ENCODE data around the gene REV3L.
"Not testable (repeated sequence)": the region's sequence is repeated elsewhere in the genome, so short reads cannot be mapped to it uniquely, and the experiment has no call there.

REV3L gene

DNA sequence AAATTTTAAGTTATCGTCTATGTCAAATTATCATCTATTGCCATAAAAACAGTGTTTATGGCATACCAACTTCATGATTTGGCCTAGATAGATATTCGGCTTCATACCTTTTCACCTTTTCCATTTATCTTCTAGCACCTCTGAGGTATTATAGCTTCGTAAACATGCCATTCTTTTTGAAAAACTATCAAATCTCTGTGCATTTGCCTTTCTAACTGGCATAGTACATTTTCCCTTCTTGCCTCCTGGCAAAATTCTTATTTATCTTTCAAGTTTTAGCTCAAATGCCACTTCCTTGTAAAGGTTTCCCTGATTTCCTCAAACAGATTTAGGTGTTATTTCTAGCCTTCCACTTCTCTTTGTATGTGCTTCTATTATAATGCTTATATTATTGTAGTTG is 7.0 kb upstream of the REV3L start:
- DNase-seq (ENCODE audit: low spot score): no peak

DNA sequence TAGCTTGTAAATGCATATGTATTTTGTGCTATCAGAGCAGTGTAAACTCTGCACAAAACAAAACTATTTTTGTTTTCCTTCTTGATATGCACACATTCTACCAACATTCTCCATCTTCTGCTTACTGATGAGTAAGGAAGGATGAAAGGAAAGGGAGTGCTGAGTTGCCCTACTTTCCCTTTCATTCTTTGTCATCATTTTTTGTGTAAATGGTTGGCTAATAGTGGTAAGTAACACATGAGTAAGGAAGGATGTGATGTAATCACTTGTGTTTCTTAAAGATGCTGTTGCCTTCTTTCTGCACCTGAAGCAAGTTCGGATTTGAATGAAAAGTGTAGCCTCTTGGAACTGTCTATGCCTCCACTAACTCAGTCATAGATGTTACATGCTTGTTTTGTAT is 4.6 kb upstream of the REV3L start:
- DNase-seq (ENCODE audit: low spot score): no peak

DNA sequence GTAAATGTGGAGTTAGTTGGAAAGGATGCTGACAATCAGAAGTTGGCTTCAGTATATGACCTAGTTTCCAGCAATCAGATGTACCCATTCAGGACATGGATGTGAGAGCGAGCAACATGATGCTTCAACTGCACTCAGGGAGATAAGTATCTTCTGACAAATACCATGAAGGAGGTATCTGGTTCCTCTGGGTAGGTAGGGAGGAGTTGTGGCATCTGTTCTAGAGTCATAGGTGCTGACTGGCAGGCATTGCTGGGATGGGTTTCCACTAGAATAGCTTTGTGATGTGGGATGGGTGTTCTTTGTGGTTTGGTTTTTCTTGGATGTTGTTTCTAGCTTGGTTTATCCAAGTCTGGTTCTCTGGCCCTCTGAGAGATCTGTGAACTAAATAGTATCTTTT is 3.9 kb upstream of the REV3L start:
- DNase-seq (ENCODE audit: low spot score): no peak

DNA sequence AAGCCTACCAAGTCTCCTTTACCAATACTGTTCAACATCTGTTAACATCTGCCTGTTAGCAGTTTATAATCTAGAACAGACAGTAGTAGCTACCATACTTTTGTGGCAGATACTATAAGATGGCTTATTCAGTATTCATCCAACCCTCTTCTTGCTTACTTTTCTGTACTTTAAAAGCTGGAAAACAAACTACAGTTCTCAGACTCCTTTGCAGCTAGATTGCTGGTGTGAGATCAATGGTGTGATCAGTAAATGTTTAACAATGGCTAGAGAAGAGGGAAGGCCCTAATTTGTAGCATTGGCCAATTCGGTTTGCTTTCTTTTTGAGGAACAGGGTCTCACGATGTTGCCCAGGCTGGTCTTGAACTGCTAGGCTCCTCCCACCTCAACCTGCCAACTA is 3.5 kb upstream of the REV3L start:
- DNase-seq (ENCODE audit: low spot score): no peak

DNA sequence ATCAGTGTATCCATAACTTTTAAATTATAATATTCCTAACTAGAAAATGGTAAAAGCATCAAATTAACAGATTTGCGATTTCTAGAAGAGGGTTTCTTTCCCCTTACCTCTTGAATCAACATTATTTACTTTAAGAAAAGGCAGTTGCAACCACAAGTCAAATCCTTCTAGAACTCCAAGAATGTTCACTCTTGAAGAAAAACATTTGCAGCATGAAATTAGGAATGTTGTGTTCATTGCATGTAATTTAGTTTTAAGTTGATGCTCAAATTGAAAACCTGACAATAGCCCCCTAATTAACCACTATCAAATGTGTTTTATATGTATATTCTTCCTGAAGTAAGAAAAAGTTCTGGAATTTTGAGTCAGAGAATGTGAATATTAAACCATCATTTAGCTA is 2.3 kb upstream of the REV3L start:
- no peak for DNase-seq (ENCODE audit: low spot score)

DNA sequence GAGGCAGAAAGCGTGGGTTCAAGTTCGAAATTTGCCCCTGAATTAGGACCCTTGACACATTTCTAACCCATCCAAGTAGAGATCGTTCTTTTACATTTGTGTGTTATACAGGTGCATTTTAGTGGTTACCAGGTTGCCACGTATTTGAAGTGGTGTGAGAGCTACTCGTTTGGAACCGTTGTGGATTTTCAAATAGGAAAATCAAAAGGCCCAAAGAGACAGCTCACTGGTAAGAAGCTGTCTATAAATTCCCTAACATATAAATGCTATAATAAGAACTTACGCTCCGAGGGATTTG is 1.6 kb upstream of the REV3L start:
- no peak for DNase-seq (ENCODE audit: low spot score)

DNA sequence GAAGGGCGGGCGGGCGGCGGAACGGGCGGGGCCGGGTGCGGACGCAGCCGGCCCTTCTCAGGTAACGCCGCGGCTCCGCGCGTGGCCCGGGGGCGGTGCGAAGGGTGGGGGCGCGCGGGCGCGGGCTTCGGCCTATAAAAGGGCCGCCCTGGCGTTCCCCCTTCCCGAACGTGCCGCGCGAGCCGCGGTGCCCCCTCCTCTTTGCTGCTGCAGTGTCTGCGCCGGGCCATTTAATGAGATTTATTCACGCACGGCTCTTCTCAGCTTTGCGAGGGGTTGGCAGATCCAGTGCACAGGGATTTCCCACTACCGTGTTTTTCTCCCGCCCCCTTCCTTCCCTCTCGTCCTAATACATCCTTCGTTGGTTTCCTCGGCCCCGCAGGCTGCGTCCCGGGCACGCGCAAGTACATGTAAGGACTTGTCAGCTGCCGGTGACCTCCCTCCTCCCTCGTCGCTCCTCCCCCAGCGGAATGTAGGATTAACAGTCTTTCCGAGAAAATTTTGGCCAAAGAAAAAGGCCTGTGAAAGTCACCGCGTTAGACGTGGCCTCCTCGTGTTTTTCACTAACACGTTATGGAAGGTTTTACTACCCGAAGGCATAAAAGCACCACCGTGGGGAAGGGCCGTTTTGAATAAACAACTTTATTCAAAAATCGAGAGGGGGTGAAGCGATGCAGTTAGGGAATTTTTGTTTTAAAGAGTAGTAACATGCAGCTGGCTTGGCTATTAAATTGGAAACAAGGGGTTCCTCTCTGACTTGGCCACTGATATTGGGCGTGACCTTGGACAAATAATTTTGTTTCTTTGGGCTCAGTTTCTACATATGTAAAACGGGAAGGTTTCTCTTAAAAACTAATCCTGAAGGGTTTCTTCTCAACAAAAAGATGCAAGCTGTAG is 966 bp upstream of the REV3L start:
- peak; percentile 69 for DNase-seq (ENCODE audit: low spot score)

DNA sequence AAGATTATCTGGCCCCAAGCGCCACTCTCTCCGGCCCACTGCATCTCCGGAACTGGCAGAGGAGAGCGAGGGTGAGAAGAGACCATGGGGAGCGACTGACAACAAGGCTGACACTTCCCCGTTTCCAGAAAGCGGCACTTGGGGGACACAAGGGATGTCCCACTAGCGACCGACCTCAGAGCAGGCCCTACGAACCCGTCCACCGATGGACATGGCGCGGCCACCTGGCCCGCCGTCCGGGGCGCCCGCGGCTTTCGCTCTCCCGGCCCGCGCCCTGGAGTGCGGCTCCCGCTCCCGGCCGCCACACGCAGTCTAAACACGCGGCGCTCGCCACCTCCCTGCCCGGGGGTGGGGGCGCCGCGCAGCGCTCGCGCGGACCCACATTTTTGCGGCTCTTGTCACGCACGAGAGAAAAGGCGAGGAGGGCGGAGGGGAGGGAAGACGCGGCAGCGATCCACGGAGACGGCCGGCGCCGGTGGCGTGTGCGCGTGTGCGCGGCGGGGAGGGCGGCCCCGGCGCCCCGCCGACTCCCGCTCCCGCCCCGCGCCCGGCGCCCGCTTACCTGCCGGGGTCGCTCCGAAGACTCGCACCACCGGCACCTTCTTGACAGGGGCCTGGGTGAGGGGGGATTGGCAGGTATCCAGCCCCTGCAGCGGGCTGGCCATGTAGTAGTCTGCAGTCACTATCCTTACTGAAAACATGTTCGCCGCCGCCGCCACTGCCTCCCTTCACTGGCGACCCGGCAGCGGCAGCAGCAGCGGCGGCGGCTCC is 645 bp downstream of the REV3L start:
- no peak for DNase-seq (ENCODE audit: low spot score)

DNA sequence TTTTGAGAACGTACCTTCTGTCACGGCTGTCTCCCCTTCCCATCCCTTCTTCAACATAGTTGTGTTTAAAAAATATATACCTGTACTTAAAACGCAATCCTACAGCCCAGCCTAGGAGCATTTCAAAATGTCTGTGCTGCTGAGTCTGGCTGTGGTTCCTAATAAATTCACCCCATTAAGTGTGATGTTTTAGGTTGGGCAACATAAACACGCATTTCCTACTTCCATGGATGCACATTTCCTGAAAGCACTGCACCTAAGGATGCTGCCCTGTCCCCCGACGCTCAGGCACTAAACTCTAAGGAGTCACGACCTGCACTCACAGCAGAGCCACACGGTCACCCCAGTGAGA is 1.2 kb downstream of the REV3L start:
- DNase-seq (ENCODE audit: low spot score): no peak

DNA sequence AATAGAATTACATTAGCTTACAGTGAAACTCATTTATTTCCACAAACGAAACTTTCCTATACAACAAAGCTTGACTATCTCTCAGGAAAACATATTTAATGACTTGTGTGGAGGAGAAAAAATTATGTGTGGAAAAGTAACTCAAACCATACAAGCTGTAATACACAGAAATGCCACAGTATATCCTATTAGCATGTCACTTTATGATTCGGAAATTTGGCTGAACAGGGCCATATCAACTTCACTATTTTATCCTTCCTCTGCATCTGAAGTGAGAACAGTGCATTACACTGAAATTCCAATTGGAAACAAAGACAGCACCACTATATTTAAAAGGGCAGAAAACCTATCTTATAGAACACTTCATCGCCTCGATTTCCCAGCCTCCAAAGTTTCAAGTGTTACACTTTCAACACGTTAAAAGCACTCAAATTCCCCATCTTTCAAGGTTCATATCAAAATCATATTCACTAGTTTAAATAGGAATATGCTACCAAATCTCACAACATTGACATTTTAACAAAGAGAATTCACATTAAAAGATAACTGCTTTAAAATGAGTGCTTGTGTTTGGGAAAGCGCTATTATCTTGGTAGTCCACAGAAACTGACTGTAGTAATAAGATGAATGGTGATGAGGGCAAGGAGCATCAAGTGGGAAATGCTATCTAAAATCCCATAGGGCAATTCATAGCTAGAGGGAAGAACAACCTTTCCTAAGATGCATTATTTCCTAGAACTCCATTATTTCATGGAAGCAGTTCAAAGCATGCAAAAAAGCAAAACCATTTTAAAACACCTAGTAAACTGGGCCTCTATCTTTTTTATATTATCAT is 1.8 kb downstream of the REV3L start:
- DNase-seq (ENCODE audit: low spot score): no peak

DNA sequence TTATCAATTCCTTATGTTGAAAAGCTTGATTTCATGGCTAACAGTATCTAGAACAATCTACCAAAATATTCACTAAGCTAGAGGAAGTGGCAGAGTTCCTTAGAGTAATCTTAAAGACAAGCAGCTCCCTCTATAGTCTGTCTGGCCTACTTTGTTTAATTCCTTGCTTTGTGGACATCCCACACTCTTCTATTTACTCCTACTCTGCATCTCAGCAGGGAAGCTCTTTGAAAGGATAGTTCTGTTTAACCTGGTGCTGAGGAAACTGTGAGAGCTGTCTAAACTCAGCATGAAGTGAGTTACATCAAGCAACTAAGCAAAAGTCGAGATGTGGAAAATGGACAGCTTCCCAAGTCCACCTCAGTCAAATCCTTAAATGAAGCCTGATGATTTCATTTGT is 4.3 kb downstream of the REV3L start:
- DNase-seq (ENCODE audit: low spot score): no peak

DNA sequence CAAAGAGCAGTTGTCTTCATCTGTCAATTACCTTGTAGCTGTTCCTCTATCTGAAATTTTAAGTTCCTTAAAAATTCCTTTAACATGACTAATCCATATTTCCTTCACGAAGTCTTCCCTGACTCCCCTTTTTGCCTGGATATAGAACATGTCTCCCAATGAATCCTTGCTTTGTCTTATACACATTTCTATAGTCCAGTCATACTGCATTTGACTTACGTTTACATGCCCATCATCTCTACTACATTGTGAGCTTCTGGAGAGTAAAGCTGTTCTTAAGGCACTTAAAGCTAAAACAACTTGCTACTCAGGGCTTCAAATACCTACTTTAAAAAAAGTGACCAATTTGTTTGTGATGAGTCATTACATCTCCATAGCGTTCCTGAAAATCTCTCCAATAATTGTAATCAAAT is 4.9 kb downstream of the REV3L start:
- peak; percentile 63 for DNase-seq (ENCODE audit: low spot score)

DNA sequence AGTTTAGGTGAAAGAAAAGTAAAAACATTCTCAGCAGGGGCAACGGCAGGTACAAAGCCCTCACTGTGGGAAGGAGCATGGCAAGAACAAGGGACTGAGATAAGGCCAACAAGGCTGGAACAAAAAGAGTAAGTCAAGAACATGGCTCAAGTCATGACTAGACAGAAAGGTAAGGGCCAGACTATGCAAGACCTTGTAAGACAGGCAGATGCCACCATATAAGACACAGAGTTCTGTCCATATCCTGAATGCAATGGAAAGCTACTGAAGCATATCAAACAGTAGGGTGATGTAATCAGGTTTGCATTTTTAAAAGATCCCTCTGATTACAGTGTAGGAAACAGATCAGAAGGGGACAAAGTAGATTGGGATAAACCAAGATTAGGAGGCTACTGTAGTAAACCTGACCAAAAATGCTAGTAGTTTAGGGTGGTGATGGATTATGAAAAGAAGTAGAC is 5.5 kb downstream of the REV3L start:
- no peak for DNase-seq (ENCODE audit: low spot score)

DNA sequence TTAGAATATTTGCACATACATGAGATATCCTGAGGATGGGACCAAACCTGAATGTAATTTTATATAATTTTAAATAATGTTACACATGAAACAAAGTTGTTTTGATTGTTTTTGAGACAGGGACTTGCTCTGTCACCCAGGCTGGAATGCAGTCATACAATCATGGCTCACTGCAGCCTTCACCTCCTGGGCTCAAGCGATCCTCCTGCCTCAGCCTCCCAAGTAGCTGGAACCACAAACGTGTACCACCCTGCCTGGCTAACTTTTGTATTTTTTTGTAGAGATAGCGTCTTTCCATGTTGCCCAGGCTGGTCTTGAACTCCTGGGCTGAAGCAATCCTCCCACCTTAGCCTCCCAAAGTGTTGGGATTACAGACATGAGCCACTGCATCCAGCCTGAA is 7.0 kb downstream of the REV3L start:
- DNase-seq (ENCODE audit: low spot score): not testable (repeated sequence)

DNA sequence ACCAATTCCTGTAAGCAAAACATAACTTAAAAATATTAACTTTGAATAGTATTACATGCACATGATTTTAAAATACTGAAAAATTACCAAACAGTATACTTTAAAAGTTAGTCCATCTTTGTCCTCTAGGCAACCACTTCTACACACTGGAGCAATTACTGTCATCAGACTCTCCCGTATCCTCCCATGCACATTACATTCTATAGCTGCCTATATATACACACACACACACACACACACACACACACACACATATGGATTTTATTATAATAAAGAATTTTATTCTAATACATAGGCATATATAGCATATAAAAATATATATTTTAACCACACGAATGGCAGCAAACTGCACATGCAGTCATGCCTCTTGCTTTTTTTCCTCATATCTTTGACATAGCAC is 8.2 kb downstream of the REV3L start:
- DNase-seq (ENCODE audit: low spot score): no peak

DNA sequence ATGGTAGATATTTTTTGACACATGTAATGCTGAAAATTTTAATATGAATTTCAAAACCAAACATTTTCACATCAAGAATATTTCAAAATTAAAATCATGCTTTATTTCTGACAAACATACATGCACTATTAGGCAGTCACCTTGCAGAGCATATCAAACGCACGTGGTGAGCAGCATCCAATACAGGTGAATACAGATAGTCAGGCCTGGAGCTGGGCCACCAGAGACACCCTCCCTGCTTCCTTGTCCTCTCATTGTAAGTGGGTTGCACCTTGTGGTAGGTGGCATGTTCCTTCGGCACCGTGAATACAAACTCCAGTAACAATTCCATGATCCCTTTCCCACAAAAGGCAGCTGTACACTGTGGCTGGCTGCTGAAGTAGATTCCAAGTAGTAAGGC is 8.9 kb downstream of the REV3L start:
- no peak for DNase-seq (ENCODE audit: low spot score)

DNA sequence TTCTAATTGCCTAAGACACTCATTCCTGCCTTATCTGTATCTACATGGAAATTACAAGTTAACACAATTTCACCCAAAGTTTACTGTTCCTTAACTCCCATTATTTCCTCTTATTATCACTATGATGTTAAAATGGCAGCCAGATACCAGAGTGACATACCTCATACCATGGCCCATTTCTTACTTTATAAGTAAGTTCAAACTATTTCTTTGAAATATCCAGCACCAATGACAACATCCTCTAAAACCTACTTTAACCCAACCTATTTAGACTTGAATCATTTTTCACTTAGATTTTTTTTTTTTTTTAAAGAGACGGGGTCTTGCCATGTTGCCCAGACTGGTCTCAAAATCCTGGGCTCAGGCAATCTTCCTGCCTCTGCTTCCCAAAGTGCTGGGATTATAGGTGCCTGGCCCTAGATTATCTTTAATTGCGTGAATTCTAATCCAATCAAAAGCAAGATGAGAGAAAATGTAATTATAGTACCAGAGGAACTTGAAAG is 10.0 kb downstream of the REV3L start:
- DNase-seq (ENCODE audit: low spot score): no peak

DNA sequence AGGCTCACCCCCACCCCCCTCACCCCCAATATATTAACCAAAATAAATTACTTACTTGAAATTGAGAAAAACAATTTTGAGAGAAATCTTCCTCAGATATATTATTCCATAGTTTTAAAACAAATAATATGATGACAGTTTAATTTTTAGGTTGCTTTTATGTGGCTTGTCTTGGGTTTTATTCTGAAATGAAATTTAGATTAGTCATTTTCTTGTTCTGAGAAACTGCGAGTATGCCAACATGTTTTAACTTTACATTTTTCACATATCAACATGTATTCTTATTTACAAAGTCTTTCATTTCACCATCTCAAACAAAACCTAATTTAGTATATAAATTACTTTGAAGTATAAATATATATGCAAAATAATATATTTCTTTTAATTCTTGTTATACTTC is 11.1 kb downstream of the REV3L start:
- no peak for DNase-seq (ENCODE audit: low spot score)

DNA sequence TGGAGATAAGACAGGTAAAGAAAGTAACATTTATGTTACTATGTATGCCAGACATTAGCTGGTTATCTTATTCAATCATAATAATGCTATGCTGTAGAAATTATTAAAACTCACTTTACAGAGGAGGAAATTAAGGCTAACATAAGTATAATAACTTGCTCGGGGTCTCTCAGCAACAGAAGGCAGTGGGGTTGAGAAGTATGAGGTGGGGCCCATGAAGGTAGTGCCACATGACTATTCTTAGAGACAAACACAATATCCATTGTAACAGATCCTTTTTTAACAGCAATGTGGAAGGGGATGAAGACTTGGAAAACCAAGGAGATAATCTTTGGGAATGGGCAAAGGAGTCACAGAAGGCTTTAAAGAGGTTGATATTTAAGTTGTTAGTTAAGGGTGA is 11.5 kb downstream of the REV3L start:
- no peak for DNase-seq (ENCODE audit: low spot score)

DNA sequence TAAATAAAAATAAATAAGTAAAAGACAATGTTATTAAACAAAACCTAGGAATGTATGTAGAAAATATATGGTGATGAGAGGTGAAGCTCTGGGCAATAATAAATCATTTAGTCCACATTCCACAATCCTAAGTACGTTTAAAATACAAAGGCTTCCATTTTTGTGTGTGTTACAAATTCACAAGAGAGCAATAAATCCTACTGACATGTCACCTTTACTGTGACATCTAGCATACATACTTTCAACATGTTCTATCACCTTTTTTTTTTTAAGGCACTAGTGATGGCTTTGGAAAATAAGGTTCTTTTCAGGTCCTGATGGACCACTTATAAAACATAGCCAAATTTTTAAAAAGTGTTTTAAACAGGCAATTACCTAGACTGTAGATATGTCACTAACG is 12.0 kb downstream of the REV3L start:
- DNase-seq (ENCODE audit: low spot score): no peak

DNA sequence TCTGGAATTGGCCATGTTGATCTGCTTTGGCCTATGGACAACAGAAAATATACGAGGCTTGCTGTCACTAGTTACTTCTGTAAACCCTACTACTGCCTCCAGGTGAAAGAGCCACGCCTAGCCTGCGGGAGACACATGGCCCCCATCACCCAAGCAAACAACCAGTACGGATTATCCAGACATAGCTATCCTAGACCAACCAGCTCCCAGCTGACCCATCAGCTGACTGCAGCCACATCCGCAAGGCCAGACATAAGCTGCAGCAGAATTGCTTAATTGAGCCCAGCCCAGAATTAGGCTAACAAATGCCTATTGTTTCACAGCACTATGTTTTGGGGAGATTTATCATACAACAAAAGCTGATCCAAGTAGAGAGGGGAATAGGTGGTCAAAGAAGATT is 13.5 kb downstream of the REV3L start:
- DNase-seq (ENCODE audit: low spot score): no peak

DNA sequence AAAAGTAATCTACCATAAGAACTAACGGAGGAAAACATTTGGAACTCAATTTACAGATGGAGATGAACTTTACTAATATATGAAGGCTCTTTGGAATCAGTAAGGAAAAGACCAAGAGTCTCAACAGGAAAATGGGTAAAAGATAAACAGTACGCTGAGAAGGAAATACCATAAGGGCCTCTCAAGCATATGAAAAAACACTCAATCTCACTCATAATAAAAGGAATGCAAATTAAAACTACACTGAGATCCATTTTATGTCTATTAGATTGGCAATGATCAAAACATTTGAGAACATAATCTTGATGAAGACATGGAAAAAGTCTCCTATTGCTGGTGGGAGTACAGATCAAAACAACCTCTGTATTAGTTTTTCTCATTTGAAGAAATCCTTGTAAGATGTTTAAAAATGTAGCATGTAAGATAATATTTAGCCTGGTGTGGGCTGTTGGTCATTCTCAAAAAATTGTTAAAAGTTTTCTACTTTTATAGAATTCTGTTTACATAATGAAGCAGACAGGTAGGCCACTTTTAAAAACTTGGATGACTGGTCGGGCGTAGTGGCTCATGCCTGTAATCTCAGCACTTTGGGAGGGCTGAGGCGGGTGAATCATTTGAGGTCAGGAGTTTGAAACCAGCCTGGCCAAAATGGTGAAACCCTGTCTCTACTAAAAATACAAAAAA is 14.5 kb downstream of the REV3L start:
- DNase-seq (ENCODE audit: low spot score): no peak

Measured in COLO829 (cell line).